Mesendoderm (in vitro differentiated cells): ENCODE measurements around the gene KLHL35.

Experiments used
- DNase-seq: peaks from one replicate; pipeline ENCODE4 v3.0.0; 2013
- H2AK5ac ChIP-seq: 2 replicates; pipeline ENCODE4 v1.6.1; 2013; ENCODE audit warnings: low read length, inconsistent platforms
- H2BK120ac ChIP-seq: 2 replicates; pipeline ENCODE4 v1.6.1; 2013; ENCODE audit warnings: low read depth, mild to moderate bottlenecking, low read length, moderate library complexity, mixed read lengths
- H2BK15ac ChIP-seq: replicated peaks from 2 replicates; pipeline ENCODE4 v1.6.1; 2013; ENCODE audit warnings: low read depth, mild to moderate bottlenecking, moderate library complexity
- H2BK5ac ChIP-seq: 2 replicates; pipeline ENCODE4 v1.6.1; 2013; ENCODE audit warnings: low read length, inconsistent platforms
- H3K18ac ChIP-seq: 2 replicates; pipeline ENCODE4 v1.6.1; 2013; ENCODE audit warnings: mild to moderate bottlenecking, low read length, mixed read lengths
- H3K23ac ChIP-seq: one replicate; pipeline ENCODE4 v1.6.1; 2013; ENCODE audit warnings: low read length
- H3K27ac ChIP-seq: 2 replicates; pipeline ENCODE4 v1.5.1; 2013; ENCODE audit warnings: low read depth, mild to moderate bottlenecking, inconsistent platforms, low read length, moderate library complexity
- H3K27me3 ChIP-seq: 2 replicates; pipeline ENCODE4 v1.6.1; 2013; ENCODE audit warnings: low read length, control low read depth, mild to moderate bottlenecking, inconsistent platforms; ENCODE audit not compliant: insufficient read depth, poor library complexity
- H3K36me3 ChIP-seq: 2 replicates; pipeline ENCODE4 v1.6.1; 2013; ENCODE audit warnings: low read length, inconsistent platforms; ENCODE audit not compliant: control insufficient read depth, insufficient read depth
- H3K4ac ChIP-seq: one replicate; pipeline ENCODE4 v1.6.1; 2013; ENCODE audit warnings: low read depth, mild to moderate bottlenecking, low read length, moderate library complexity
- H3K4me1 ChIP-seq: 2 replicates; pipeline ENCODE4 v1.6.1; 2013; ENCODE audit warnings: low read depth, low read length, inconsistent platforms; ENCODE audit not compliant: control insufficient read depth
- H3K4me2 ChIP-seq: 2 replicates; pipeline ENCODE4 v1.6.1; 2013; ENCODE audit warnings: low read length
- H3K4me3 ChIP-seq: 2 replicates; pipeline ENCODE4 v1.5.1; 2013; ENCODE audit warnings: mild to moderate bottlenecking, low read length
- H3K56ac ChIP-seq: one replicate; pipeline ENCODE4 v1.6.1; 2013; ENCODE audit warnings: low read length
- H3K79me1 ChIP-seq: 2 replicates; pipeline ENCODE4 v1.6.1; 2013; ENCODE audit warnings: low read length, inconsistent platforms
- H3K79me2 ChIP-seq: 2 replicates; pipeline ENCODE4 v1.6.1; 2013; ENCODE audit warnings: mild to moderate bottlenecking, low read length; ENCODE audit not compliant: control insufficient read depth, insufficient read depth
- H3K9ac ChIP-seq: 2 replicates; pipeline ENCODE4 v1.6.1; 2013; ENCODE audit warnings: low read length, inconsistent platforms
- H4K5ac ChIP-seq: one replicate; pipeline ENCODE4 v1.6.1; 2013; ENCODE audit warnings: low read length
- H4K8ac ChIP-seq: one replicate; pipeline ENCODE4 v1.6.1; 2013; ENCODE audit warnings: low read depth, mild to moderate bottlenecking, control low read depth, low read length, moderate library complexity
- WGBS: extraction: QIAGEN DNeasy Blood & Tissue Kit; methylation state at CpG from one replicate; pipeline ENCODE4 v1.1.7; 2013; ENCODE audit warnings: low lambda C conversion rate, missing lambda C conversion rate; ENCODE audit not compliant: insufficient coverage; ENCODE audit errors: extremely low coverage; 5-methylcytosine and 5-hydroxymethylcytosine counted together

The KLHL35 gene

GRCh38 chr11:75474240-75474639 is 41.2 kb upstream of the KLHL35 start:
- no peak overlapping the region for H4K8ac ChIP-seq
- H2BK5ac ChIP-seq, result no peak overlapping the region
- H3K23ac ChIP-seq, result no peak overlapping the region
- no peaks in the 10 kb centered on the region for H3K79me1 ChIP-seq
- no peaks in the 10 kb centered on the region for H3K36me3 ChIP-seq
- H2AK5ac ChIP-seq, result no peak overlapping the region
- H3K4me1 ChIP-seq, result peaks cover 5% of the 10 kb centered on the region
- H2BK120ac ChIP-seq, result no peak overlapping the region
- no peak overlapping the region for H3K27ac ChIP-seq
- H4K5ac ChIP-seq, result no peak overlapping the region
- no peak overlapping the region for H3K4me2 ChIP-seq
- H3K4ac ChIP-seq, result no peak overlapping the region
- no CpG with 5 or more reads among the region's 1 CpG for WGBS
- H3K56ac ChIP-seq, result no peak overlapping the region
- H3K4me3 ChIP-seq, result no peak overlapping the region
- H3K9ac ChIP-seq, result no peak overlapping the region
- H2BK15ac ChIP-seq, result no peak overlapping the region
- H3K18ac ChIP-seq, result no peak overlapping the region
- no peaks in the 10 kb centered on the region for H3K79me2 ChIP-seq
- no peaks in the 10 kb centered on the region for H3K27me3 ChIP-seq
- DNase-seq, result no peak

- Histone ChIP-seq H3K4me3 (no peak overlapping the region), H3K4me2 (no peak overlapping the region), H2AK5ac (no peak overlapping the region), H3K79me2 (no peaks in the 10 kb centered on the region), H3K79me1 (no peaks in the 10 kb centered on the region), H4K8ac (no peak overlapping the region), H3K27me3 (no peaks in the 10 kb centered on the region), H2BK5ac (no peak overlapping the region), H3K18ac (no peak overlapping the region), H2BK15ac (no peak overlapping the region), H3K27ac (no peak overlapping the region), H3K56ac (no peak overlapping the region), H3K23ac (no peak overlapping the region), H3K36me3 (no peaks in the 10 kb centered on the region), H3K4me1 (peaks cover 9% of the 10 kb centered on the region), H3K9ac (no peak overlapping the region), H2BK120ac (no peak overlapping the region), H3K4ac (no peak overlapping the region), H4K5ac (no peak overlapping the region)
- no CpG with 5 or more reads among the region's 6 CpGs for WGBS
- DNase-seq, result no peak
These were observed 40.7 kb upstream of the KLHL35 start for GRCh38 chr11:75473684-75474083.

- DNase-seq, result no peak
- Histone ChIP-seq H3K79me2 (no peaks in the 10 kb centered on the region), H2BK120ac (no peak overlapping the region), H2AK5ac (no peak overlapping the region), H3K18ac (no peak overlapping the region), H3K4me3 (no peak overlapping the region), H3K4me2 (no peak overlapping the region), H4K8ac (no peak overlapping the region), H3K27me3 (no peaks in the 10 kb centered on the region), H3K56ac (no peak overlapping the region), H3K23ac (no peak overlapping the region), H3K27ac (no peak overlapping the region), H3K4me1 (peaks cover 9% of the 10 kb centered on the region), H3K9ac (no peak overlapping the region), H4K5ac (no peak overlapping the region), H3K4ac (no peak overlapping the region), H3K36me3 (no peaks in the 10 kb centered on the region), H2BK5ac (no peak overlapping the region), H3K79me1 (no peaks in the 10 kb centered on the region), H2BK15ac (no peak overlapping the region)
- WGBS, result no CpG with 5 or more reads among the region's 5 CpGs
These were observed 39.2 kb upstream of the KLHL35 start for GRCh38 chr11:75472081-75472732.

GRCh38 chr11:75471176-75471973 is 38.4 kb upstream of the KLHL35 start:
- Histone ChIP-seq H3K4me3 (no peak overlapping the region), H3K4me1 (peaks cover 10% of the 10 kb centered on the region)

GRCh38 chr11:75470476-75471080 is 37.6 kb upstream of the KLHL35 start:
- H3K9ac ChIP-seq, result no peak overlapping the region
- DNase-seq, result no peak
- no peak overlapping the region for H2BK15ac ChIP-seq
- H3K79me1 ChIP-seq, result no peaks in the 10 kb centered on the region
- no peak overlapping the region for H3K4me3 ChIP-seq
- H3K56ac ChIP-seq, result no peak overlapping the region
- no peaks in the 10 kb centered on the region for H3K27me3 ChIP-seq
- no peak overlapping the region for H3K4me2 ChIP-seq
- H4K8ac ChIP-seq, result no peak overlapping the region
- H2BK120ac ChIP-seq, result no peak overlapping the region
- H3K4ac ChIP-seq, result no peak overlapping the region
- no peak overlapping the region for H3K23ac ChIP-seq
- H3K4me1 ChIP-seq, result peaks cover 11% of the 10 kb centered on the region
- no peak overlapping the region for H4K5ac ChIP-seq
- H2BK5ac ChIP-seq, result no peak overlapping the region
- H3K36me3 ChIP-seq, result no peaks in the 10 kb centered on the region
- no peak overlapping the region for H3K27ac ChIP-seq
- H2AK5ac ChIP-seq, result no peak overlapping the region
- WGBS, result no CpG with 5 or more reads among the region's 7 CpGs
- no peak overlapping the region for H3K18ac ChIP-seq
- no peaks in the 10 kb centered on the region for H3K79me2 ChIP-seq

More at GRCh38 chr11:75471176-75471973, 38.4 kb upstream of the KLHL35 start:
- Histone ChIP-seq H3K4me2 (no peak overlapping the region), H2BK5ac (no peak overlapping the region), H3K4ac (no peak overlapping the region), H3K27ac (no peak overlapping the region), H3K56ac (no peak overlapping the region), H4K5ac (no peak overlapping the region), H3K23ac (no peak overlapping the region), H3K18ac (no peak overlapping the region), H2BK120ac (no peak overlapping the region), H2AK5ac (no peak overlapping the region), H2BK15ac (no peak overlapping the region), H3K27me3 (no peaks in the 10 kb centered on the region), H4K8ac (no peak overlapping the region), H3K79me2 (no peaks in the 10 kb centered on the region), H3K79me1 (no peaks in the 10 kb centered on the region), H3K36me3 (no peaks in the 10 kb centered on the region), H3K9ac (no peak overlapping the region)
- no CpG with 5 or more reads among the region's 7 CpGs for WGBS
- DNase-seq, result no peak
